ENCODE data around the gene LHPP.
A peak's percentile ranks its signal among the peaks of the same experiment; 100 is the strongest.

Gene LHPP

DNA sequence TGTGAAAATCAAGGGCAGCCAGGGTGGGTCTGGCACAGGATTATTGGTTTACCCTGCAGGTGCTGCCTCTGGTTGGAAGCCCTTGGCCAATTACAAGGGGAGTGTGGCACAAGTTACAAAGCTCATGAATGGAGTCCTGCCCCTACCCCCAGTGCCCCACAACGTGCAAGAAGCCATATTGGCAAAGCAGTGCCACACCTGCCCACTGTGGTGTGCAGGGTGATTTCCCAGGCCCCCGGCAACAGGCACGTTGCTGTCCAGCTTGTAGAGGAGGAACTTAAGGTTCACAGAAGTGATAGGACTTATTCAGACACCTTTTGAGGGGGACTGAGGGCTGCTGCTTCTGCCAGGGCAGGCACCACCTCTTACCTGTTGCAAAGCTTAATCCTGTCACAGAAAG is 11.4 kb downstream of the LHPP start:
- no peak for DNase-seq

DNA sequence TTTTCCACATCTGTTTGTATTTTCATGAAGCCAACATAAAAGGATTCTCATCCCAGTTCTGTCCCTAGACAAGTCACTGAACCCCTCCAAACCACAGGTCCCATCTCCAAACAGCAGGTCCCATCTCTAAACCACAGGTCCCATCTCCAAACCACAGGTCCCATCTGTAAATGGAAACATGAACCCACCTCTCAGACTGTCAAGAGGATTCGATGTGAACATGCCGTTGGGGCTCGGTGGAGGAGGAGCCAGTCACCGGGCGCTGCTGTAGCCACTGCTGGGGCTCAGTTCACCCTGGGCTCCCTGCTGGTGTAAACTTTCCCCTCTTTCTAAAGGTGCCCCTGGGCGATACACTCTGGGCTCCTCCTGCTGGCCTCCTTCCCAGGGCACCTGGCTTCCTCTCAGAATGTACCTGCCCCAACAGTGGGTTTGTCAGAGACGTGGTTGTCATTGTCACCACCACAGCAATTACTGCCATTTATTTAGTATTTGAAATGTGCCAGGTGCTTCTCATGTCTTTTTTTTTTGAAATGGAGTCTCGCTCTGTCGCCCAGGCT is 13.0 kb downstream of the LHPP start:
- no peak for DNase-seq

DNA sequence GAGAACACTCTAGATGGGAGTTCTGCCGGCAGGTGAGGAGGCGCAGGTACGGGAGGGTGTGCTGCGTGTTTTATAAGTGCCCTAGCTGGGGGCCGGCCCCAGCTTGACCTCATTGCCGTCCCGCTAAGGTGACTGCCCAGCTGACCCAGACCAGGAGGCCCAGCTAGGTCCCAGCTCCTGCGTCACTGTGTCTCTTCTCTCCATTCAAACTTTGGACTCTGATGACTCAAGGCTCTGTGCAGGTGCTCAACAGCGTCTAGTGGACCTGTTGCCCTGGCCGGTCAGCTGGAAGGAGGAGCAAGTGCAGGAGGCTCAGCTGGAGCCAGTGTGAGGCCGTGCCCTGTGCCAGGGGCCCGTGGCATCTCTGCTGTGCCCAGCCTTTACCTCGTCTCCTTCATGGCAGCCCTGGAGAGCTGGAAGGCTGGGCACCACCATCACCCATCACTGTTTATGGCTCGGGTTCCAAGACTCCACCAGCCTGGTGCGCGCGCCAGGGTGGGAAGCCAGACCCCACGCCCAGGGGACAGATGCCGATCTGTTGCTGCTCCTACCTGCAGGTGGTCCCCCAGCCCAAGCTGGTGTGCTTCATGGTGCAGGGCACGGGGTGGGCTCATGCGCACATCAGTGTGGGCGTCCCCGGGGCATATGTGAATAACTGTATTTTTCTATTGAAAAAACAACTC is 14.6 kb downstream of the LHPP start:
- DNase-seq, result no peak

DNA sequence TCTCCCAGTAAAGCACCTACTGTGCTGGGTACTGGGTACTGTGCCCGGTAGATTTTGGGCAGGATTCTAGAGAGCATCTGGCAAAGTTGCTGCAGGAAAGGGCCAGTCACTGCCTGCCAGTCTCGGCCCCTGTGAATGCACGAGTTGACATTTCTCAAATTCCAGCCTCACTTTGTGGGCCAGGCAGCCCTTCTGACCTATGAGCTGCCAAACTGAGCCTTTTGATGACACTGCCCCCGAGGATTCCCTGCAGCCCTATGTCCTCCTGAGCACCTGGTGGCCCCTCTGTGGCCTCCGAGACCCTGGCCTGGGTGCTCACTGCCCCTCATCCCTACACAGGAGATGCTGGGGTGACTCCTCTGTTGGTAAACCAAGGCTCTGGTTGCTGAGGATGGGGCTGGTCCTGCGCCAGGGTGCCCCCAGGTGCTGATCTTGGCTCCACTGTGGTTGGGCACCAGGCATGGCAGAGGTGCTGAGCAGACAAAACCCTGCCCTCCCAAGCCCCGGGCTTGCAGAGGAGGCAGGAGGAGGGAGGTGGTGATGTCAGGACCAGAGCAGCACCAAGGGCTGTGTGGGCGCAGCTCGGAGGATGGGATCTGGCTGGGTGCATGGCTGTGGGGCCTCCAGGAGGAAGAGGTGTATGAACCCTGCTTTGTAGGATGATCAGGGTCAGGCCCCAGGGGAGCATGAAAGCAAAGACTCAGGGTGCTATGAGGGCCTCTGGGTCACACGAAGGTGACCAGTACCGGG is 16.2 kb downstream of the LHPP start:
- DNase-seq, result no peak

DNA sequence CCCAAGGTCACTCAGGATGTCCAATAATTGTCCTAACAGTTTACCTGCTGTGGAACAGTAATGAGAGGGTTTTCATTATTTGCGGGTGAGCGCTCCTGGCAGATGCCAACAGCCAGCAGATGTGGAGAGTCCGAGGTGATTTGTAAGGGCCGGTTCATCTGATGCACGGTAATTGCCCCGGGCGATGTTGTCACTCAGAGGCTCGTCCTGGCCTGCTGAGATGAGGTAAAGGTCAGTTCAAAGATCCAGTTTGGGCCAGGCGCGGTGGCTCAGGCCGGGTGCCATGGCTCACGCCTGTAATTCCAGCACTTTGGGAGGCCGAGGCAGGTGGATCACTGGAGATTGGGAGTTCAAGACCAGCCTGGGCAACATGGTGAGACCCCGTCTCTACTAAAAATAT is 16.9 kb downstream of the LHPP start:
- no peak for DNase-seq

DNA sequence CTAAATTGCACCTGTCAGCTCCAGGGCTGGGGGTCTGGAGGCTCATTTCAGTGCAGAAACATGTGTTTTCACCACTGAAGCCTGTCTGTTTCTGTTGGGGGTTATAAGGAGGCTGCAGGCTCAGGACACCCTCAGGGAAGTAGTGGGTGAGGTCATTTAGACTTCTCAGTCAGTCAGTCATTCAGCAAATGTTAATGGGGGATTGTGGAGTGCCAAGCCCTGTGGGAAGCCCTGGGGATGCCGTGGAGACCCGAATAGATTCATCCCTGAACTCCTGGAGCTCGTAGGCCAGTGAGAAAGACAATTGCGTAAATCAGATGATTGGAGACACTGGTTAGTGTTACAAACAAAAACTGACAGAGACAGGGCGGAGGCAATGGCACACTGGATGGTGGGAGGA is 19.2 kb downstream of the LHPP start:
- no peak for DNase-seq

DNA sequence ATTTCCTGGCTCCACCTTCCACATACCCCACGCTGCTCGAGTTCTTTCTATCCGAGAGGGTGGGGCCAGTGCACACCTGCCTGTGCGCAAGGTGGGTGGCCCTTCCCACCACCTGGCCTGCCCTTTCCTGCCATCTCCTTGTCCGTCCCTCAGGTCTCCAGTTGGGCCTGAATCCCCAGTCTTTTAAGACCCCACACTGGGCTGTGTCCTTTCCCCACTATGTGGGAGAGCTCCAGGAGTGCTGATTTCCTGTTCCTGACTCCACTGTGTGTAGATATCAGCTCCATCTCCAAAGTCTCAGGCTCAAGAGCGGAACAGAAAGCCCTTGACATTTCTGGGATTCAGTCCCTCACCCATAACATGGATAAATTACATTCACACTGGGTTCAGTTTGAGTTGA is 20.1 kb downstream of the LHPP start:
- no peak for DNase-seq

DNA sequence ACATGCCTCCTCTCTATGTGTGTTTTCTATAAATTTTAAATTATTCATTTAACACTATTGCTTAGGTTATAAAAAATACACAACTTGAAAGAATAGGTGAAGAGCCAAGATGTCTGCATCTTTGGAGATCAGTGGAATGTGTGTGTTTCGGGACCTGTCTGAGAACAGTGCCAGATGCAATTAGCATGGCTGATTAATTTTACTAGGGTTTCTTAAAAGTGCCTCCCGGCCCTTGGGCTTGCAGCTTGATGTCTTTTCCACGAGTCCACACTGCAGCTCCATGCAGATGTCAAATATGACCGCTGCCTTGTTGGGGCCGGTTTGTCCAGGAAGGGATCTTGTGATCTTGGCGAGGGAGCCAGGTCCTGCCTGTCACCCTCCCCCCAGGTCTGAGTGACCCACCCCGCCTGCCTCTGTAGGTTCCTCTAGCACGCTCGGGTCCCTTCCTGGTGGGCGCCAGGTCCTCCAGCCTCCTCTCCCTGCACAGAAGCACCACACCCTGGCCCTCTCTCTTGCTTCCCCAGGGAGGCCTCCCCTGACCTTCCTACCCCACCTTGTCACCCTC is 20.7 kb downstream of the LHPP start:
- DNase-seq, result no peak

DNA sequence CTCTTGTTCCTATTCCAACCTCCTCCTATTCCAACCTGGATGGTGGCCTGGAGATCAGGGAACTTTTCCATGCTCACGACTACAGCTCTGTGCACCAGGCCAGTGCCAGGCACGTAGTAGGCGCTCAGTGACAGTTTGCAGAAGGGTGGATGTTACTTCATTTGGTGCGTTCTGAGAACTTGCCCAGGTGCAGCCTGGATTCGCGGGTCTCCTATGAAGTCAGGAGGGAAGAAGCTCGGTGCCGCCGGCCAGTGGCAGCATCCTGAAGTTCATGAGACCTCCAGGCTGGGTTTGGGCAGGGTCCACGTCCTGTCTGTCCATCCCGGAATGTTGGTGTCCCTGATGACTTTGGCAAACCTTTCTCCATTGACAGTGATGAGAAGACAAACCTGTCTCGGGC is 21.3 kb downstream of the LHPP start:
- DNase-seq, result no peak

DNA sequence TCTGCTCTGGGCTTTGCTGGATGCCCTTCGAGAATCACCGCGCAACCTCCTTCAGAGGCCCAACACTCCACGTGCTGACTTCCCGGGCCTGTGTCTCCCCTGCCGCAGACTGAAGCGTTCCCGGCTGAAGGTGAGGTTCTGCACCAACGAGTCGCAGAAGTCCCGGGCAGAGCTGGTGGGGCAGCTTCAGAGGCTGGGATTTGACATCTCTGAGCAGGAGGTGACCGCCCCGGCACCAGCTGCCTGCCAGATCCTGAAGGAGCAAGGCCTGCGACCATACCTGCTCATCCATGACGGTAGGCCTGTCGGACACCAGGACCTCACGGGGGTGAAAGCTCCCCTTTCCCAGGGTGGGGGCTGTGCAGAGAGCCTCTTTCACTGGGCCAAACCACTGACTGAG is 22.4 kb downstream of the LHPP start:
- DNase-seq, result no peak

DNA sequence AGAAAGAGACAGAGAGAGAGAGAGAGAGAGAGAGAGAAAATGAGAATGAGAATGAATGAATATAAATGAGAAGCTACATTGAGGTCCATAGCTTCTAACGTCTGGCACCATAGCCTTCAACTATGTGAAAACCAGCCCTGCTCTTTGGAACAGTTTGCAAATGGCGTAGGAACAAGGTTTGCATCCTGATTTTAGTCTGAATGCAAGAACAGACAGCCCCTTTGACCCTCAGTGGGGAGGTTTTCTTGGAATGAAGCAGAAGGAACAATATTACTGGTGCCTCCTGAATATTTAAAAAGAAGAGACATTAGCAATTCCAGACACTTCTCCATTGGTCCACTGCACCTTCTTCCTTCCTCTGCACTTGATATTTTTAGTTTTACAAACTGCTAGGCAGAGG is 23.0 kb downstream of the LHPP start:
- no peak for DNase-seq

DNA sequence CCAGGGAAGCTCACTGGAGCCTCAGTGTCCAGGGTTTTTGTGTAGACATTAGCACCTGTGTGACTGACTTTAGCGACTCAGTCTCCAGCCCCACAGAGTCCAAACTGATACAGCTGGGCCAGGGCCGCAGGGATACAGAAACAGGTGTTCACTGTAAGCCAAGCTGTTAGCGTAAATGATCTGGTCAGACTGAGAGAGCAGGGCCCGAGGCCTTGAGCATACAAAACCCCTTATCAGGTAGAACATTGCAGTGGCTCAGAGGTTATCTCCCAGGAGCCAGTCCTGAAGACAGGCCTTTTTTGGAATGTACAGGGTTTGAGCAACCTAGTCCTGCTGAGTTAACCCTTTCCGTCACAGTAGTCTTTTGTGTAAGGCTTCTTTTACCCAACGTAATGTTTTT is 25.0 kb downstream of the LHPP start:
- DNase-seq, result no peak

DNA sequence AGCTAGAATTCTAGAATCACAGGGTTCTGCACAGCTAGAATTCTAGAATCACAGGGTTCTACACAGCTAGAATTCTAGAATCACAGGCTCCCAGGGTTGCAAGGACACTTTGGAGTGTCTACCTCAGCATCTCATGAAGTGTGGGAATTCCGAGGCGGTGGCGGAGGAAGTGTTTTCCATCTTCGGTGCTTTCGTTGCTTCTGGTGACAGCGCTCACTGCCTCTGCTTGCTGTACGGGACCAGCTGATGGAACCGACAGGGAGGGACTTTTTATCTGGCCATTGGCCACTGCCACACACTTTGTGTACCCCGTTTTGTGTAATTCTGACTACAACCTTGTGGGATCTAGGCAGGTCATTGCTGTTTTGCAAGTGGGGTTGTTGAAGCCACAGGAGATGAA is 29.5 kb downstream of the LHPP start:
- no peak for DNase-seq

DNA sequence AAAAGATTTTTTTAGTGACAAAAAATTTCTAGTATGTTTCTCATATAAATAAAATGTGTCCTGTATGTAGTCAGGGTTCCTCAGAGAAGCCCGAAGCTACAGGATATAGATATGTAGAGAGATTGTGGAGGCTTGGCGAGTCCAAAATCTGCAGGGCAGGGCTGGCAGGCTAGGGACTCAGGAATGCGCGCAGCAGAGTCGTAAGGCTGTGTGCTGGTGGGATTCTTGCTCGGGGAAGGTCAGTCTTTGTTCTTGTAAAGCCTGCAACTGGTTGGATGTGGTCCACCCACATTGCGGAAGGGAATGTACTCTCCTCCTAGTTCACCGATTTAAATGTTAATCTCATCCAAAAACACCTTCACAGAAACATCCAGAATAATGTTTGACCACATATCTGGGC is 30.6 kb downstream of the LHPP start:
- DNase-seq, result no peak

DNA sequence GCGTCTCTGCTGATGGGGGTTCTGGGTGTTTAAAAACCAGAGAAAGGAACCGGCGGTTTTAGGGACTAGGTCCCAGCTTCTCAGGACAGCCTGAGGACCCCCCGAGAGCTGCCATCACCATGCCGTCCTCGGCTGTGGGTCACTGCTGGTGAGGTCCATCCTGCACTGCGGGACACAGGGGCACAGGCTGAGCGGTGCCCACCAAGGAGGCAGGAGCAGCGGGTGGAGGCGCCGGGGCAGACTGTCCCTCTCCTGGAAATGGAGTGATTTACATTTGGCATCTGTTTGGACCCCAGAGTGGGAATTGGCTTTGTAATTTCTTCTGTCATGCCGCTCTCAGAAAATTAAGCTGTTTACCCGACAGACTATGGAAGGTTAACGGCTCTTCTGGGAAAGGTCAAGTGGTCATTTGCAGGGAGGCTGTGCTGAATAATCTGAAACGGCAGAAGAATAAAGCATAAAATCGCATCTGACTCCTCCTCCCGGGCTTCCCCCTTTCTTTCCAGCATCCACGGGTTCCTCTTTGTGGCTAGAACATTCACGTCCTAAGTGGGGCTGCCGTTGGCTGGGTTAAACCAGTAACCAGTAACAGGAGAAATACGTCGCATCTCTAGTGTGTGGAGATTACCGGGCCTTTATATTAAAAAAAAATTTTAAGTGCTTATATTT is 31.7 kb downstream of the LHPP start:
- DNase-seq, result peak; percentile 72 to 82

DNA sequence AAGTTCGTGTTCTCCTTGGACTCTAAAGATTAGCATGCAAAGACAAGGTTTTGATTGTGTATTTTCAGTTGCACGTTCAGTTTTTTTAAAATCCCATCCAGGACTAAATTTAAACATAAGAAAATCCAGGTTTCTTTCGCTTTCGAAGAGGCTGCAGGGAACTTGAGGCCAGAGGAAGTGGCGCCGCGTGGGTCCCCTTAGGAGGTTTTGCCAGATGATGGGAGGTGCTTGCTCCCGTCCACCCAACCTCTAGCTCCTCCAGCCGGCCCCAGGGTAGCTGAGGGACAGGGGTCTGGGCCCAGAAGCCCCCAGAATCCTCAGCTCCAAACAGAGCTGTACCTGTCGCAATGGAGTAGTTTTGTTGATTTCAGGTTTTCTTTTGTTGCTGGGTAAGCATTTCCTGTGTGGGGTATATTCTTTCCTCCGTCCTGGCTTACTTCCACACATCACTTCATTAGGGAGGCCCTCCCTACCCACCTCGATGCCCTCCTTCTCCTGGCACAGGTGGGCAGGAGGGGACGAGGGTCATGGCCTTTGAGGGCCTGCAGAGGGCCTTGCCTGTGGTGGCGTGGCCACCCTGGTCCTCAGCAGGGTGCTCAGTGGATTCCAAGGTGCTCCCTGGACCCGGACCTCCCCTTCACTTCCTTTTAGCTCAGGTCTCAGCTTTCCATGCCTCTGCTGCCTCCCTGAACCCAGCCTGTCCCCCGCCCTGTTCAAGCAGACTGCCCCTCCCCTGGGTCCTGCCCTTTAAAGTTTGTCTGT is 32.6 kb downstream of the LHPP start:
- peak; percentile 59 to 64 for DNase-seq

DNA sequence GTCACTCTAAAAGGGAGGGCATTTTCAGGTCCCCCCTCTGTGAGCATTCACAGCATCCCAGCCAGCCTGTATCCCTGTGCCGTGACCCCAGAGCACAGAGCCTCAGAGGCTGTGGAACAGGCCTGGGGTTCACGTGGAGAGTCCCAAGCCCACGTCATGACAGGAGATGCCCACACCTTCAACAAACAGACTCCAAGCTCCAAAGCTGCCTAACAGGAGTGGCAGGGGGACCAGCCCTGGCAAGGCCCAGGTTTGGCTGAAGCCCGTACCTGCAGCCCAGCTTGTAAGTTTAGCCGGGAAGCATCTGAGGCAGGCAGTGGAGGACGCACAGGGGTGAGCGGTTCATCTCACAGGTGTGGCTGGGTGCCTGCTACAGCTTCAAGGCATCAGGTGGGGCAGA is 33.5 kb downstream of the LHPP start:
- DNase-seq, result no peak

DNA sequence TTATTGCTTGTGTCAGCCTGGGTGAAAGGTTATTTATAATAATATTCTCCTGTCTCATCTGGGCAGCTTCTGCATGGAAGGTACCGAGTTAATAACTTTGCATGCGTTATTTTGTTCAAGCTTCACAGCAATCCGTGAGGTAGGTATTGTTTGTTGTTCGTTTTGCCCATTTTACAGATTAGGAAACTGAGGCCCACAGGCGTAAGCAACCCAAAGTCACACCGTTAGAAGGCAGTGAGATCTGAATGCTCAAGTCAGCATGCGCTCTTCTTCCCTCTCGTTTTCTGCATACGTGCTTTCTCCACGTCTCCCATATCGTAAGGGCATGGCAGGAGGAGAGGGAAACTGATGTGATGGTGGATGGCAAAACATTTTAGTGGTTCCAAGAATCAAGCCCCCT is 34.1 kb downstream of the LHPP start:
- no peak for DNase-seq

DNA sequence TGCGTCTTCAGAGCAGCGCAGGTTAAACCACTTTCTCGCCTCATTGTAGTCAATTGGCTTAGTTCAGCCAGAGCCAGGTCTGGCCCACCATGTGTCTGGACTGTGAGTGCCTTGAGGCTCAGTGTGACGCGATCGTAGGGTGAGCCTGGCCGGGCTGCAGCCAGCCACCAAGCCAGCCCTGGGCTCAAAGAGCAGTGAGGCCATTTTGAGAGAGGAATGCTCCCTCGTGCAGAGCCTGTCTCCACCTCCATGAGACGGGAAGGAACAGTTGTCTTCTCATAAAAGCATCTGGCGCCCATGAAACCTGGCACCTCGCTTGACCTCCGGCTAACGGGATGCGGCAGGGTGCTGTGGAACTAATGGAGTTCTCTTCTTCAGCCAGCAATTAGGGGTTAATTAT is 34.5 kb downstream of the LHPP start:
- no peak for DNase-seq

DNA sequence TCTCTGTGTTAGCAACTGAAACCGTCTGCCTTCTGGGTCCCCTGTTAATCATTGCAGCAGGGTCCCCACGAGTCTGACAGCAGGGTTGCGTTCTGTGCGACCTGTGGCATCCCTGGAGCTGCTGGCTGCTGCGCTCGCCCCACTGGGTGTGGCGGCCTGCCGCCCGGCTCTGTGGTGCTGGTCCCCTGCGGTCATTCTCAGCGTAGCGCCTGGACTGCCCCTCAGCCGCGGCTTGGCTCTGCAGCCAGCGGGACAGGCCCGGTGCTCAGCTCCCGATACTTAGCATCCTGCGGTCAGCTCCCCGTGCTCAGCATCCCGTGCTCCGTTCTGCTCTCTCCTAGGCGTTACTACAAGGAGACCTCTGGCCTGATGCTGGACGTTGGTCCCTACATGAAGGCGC is 35.0 kb downstream of the LHPP start:
- no peak for DNase-seq

DNA sequence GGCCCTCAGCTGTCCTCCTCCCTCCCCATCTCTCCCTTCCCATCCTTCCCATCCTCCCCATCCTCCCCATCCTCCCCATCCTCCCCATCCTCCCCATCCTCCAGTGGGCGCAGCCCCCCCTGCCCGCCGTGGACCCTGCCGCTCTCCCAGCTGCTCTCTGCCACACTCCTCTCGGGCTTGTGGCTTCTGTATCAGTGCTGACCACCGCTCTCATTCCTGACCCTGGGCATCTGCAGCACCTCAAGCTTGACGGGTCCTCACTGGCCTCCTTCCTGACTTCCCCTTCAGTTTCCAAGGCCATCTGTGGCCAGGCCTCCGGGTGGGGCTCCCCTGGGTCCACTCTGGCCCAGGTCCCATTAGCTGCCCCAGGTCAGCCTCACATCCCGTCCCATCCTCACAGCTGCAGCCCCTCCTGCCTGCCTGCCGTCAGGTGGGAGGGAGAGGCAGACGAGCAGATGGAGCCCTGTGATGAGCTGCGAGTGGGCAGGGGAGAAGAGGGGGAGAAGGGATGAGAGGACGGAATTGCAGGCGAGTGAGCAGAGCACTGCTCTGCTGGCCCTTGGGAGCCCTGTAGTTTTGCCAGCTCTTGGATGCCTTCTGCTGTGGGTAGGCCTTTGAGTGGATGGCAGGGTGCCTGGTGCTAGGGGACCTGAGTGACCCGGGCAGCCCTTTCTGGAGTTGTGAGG is 35.7 kb downstream of the LHPP start:
- DNase-seq, result no peak

DNA sequence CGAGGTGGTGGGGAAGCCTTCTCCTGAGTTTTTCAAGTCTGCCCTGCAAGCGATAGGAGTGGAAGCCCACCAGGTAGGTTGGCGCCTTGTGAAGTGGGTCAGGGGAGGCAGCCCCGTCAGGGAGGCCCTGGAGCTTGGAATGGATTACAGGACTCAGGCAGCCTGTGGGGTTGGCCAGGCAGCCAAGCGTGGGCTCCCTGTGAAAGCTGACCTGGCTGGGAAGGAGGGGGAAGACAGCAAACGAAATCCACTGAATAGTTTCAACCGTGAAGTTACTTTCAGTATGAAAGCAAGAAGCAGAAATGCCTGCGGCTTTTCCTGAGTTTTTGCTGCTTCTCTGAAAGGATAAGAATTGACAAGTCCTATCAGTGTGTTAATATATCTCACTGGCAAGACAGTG is 36.4 kb downstream of the LHPP start:
- no peak for DNase-seq

All from inflammatory macrophage treated with lipopolysaccharide for 1 hour (primary cell).